Measurements from ENCODE around the gene B4GALT3. TPM values are rescaled to one million over a fixed set of nuclear protein-coding genes. Genes with fewer than 3 reads are reported as not detected.

B4GALT3 gene
- total and polyA plus RNA-seq, 2 of the 4 experiments (the other 2 are of a cell fraction): 19.9 to 36.0 TPM

DNA sequence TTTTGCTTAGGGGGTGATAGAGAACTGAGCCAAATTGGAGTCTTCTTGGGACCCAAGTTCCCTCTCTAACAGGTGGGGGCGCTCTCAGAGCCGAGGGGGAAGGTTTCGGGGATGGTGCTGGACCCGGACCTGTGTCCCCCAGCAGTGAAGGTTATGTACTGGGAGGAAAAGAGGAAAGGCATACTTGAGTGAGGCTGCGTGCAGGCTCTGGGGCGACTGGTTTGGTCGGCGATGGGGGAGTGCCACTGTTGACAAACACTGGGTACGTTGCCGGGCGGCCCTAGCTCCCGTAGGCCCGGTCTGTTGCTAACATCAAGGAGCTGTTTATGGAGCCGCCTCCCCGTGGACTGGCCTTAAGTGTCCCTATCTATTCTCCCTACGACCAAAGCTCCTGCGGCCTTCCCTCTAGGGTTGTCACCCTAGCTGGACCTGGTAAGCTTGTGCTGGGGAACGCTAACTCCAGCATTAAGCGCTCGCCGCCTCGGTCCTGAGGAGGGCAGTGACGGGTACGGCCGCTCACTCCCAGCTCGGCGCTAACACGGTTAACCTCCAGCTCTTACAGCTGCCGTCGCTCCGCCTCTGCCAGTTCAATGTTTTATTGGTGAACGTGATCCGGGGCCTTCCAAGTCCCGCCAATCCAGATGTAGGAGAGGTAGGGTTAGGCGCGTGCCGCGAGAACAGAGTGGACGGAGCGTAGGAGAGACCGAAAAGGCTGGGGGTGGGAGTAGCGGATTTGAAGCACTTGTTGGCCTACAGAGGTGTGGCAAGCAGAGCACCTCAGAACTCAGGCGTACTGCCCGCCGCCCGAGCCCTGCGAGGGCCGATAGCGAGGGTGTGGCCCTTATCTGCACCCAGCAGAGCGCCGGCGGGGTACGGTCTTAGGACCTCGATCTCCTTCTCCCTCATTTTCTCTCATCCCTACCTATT, 11.3 kb downstream of the B4GALT3 start, which contains the start of gene PPOX:
Gene PPOX (plus strand): TSS at position 685 of the 927 bp plus-strand sequence. CDS start 422 bp downstream, outside the sequence.
- POLR2A ChIA-PET (ENCODE audit: unreplicated experiment): no interaction called here
- TF ChIP-seq RCOR1 (IDR thresholded peaks at IDR 0.05; ENCODE audit: insufficient replicate concordance, low read length) (no peak), ELK1 (IDR thresholded peaks at IDR 0.05; ENCODE audit: borderline replicate concordance, low read depth, low read length) (no peak), SMC3 (IDR thresholded peaks at IDR 0.05; ENCODE audit: low read depth, low read length) (peak; percentile 10; the same call in 1 of the 2 replicates), MAZ (IDR thresholded peaks at IDR 0.05; ENCODE audit: borderline replicate concordance, low read depth, low read length) (no peak), POLR2A (IDR thresholded peaks at IDR 0.05; ENCODE audit: low read depth, low read length) (peak; percentile 94), CTCF (conservative IDR thresholded peaks at IDR 0.05; ENCODE audit: low read depth, low read length) (peak; percentile 41), MAFK (IDR thresholded peaks at IDR 0.05; ENCODE audit: low read depth, low read length) (no peak), CEBPB (IDR thresholded peaks at IDR 0.05; ENCODE audit: low read depth, low read length) (no peak), RFX5 (IDR thresholded peaks at IDR 0.05; ENCODE audit: low read depth, low read length) (no peak), FOS (IDR thresholded peaks at IDR 0.05; ENCODE audit: low read depth, low read length) (no peak), RAD21 (IDR thresholded peaks at IDR 0.05; ENCODE audit: low read length) (peak; percentile 8; the same call in 1 of the 2 replicates), MXI1 (IDR thresholded peaks at IDR 0.05; ENCODE audit: borderline replicate concordance, low read depth, low read length) (no peak), NFE2L2 (IDR thresholded peaks at IDR 0.05; ENCODE audit: low read depth, low read length) (no peak), BHLHE40 (IDR thresholded peaks at IDR 0.05; ENCODE audit: low read depth, low read length) (peak; percentile 82), CHD1 (IDR thresholded peaks at IDR 0.05; ENCODE audit: low read depth, low read length) (no peak)

More for the DNA sequence above, 11.3 kb downstream of the B4GALT3 start, which contains the start of gene PPOX:
- no TSS peak for BruUV-seq (replicated peaks)
- peak within 1 kb of the TSS; percentile 89 for H3K4me2 ChIP-seq (ENCODE audit: low read depth, low read length)
- H2AK9ac ChIP-seq (replicated peaks; ENCODE audit: low read depth, low read length, poor library complexity): peak within 1 kb of the TSS; percentile 86
- H3K18ac ChIP-seq (ENCODE audit: low read depth, low read length): no peak within 1 kb of the TSS
- peaks cover 35% of the 10 kb centered on the region for H3K36me3 ChIP-seq (ENCODE audit: control insufficient read depth, insufficient read depth, low read length)
- dilution Hi-C loops (cut with HindIII; ENCODE audit: low sequenced_read_pairs, unreplicated experiment): no loop called here
- no peak within 1 kb of the TSS for H3K23ac ChIP-seq (ENCODE audit: low read depth, low read length)
- H2BK20ac ChIP-seq (ENCODE audit: low read depth, low read length): no peak within 1 kb of the TSS
- H3K27me3 ChIP-seq (ENCODE audit: control insufficient read depth, insufficient read depth, low read length): no peaks in the 10 kb centered on the region
- H4K20me1 ChIP-seq (ENCODE audit: insufficient read depth, low read length): no peaks in the 10 kb centered on the region
- ATAC-seq (ENCODE audit: low read depth) (peak; percentile 96), DNase-seq (peak; percentile 98)
- H3K27ac ChIP-seq (ENCODE audit: insufficient read depth, low read length): peak within 1 kb of the TSS; percentile 52
- H3K9ac ChIP-seq (ENCODE audit: low read depth, low read length): peak within 1 kb of the TSS; percentile 72
- peak within 1 kb of the TSS; percentile 63 for H3K56ac ChIP-seq (ENCODE audit: extremely low read depth, insufficient read depth, low read length)
- CTCF ChIA-PET: interaction anchor here (0.6 to 2.2 kb wide), 6 partner anchors 11 to 176 kb away, joined by 3 to 5 read pairs (median 4); partner anchors contain the start of genes B4GALT3 and TOMM40L
- H3K4ac ChIP-seq (ENCODE audit: low read depth, low read length): peak within 1 kb of the TSS; percentile 55
- peak within 1 kb of the TSS; percentile 36 for H2BK5ac ChIP-seq (ENCODE audit: low read depth, low read length, poor library complexity, severe bottlenecking)
- H2BK15ac ChIP-seq (ENCODE audit: low read depth, low read length): no peak within 1 kb of the TSS
- peaks cover 6% of the 10 kb centered on the region; the same call in 1 of the 2 replicates for H3K9me1 ChIP-seq (ENCODE audit: insufficient read depth, low read length)
- H3K9me3 ChIP-seq (ENCODE audit: control insufficient read depth, insufficient read depth, low read length): no peaks in the 10 kb centered on the region
- H3K14ac ChIP-seq (replicated peaks; ENCODE audit: low read depth, low read length): peak within 1 kb of the TSS; percentile 68
- no peak within 1 kb of the TSS for H2BK120ac ChIP-seq (ENCODE audit: low read depth, low read length)
- in situ Hi-C loops (cut with MboI; ENCODE audit: low sequenced_read_pairs): no loop called here
- peak within 1 kb of the TSS; percentile 24 to 88; a peak in 3 of 4 replicates for H4K8ac ChIP-seq (ENCODE audit: low read depth in 2 of 2, low read length in 2 of 2)
- H3K79me1 ChIP-seq (ENCODE audit: low read depth in 1 of 2, low read length in 2 of 2): peaks cover 9 to 19% of the 10 kb centered on the region in 2 experiments; a peak in 3 of 4 replicates
- H3K4me3 ChIP-seq (ENCODE audit: insufficient read depth, low read depth, low read length): peak within 1 kb of the TSS; percentile 72
- peak within 1 kb of the TSS; percentile 95 for H2AFZ ChIP-seq (replicated peaks; ENCODE audit: low read length, poor library complexity)
- peaks cover 2% of the 10 kb centered on the region; the same call in 1 of the 2 replicates for H3K4me1 ChIP-seq (ENCODE audit: control insufficient read depth, insufficient read depth, low read length)
- intact Hi-C loops (cut with micrococcal nuclease): no loop called here
- peak within 1 kb of the TSS; percentile 51; the same call in 1 of the 2 replicates for H2AK5ac ChIP-seq (ENCODE audit: low read depth, low read length)
- peak within 1 kb of the TSS; percentile 23 for H4K5ac ChIP-seq (ENCODE audit: low read depth, low read length)
- no peak within 1 kb of the TSS for H4K91ac ChIP-seq (ENCODE audit: insufficient read depth, low read depth, low read length)
- WGBS, 2 experiments (ENCODE audit: extremely low coverage in 2 of 2, insufficient read length in 1 of 2): 0% methylated on average over 5 of the region's 54 CpGs; no CpG with 5 or more reads in 1 of the 2 experiments

Data from IMR-90 (cell line).